Endothelial cell of umbilical vein (primary cell): ENCODE data around the gene GPR101. TPM values are rescaled to one million over a fixed set of nuclear protein-coding genes. Genes with fewer than 3 reads are reported as not detected.

Experiments
- BruUV-seq: library from RNA; stranded (reverse); fragments of 400-500 nt; replicated peaks from 2 replicates; lab custom pipeline; 2021; lab: Mats Ljungman, UMichigan
- CTCF ChIA-PET: fragments of 300-600, 350-600 bp; sonication (Branson Sonifier 250); formaldehyde crosslinking; loops from one replicate; lab custom pipeline; 2021; ENCODE audit warnings: antibody characterized with exemption, inconsistent platforms; lab: Charles Lee
- POLR2A ChIA-PET: fragments of 300-600, 350-600 bp; sonication (Branson Sonifier 250); formaldehyde crosslinking; loops from one replicate; lab custom pipeline; 2021; ENCODE audit warnings: antibody characterized with exemption, inconsistent platforms; lab: Charles Lee
- DNase-seq: peaks from one replicate; pipeline ENCODE4 v3.0.0-alpha.2; 2011; ENCODE audit warnings: low read depth, low spot score
- FAIRE-seq: peaks from 2 replicates; lab custom pipeline; 2011; peaks lifted over from hg19 to GRCh38; lab: Jason Lieb, UNC
- H2AFZ ChIP-seq: 2 replicates; pipeline ENCODE4 v1.6.0; 2012; ENCODE audit warnings: low read depth, low read length, control low read depth, inconsistent platforms
- H3K27ac ChIP-seq: 2 replicates; pipeline ENCODE4 v1.5.1; 2011; ENCODE audit warnings: low read depth, mild to moderate bottlenecking, control low read depth, low read length, moderate library complexity; ENCODE audit not compliant: insufficient read depth
- H3K27me3 ChIP-seq, 2 experiments: 2 replicates each; pipeline versions ENCODE4 v1.6.0 to v1.6.1; 2011; ENCODE audit warnings: low read length in 2 of 2, mixed read lengths in 1 of 2; ENCODE audit not compliant: control insufficient read depth in 2 of 2, insufficient read depth in 2 of 2
- H3K36me3 ChIP-seq, 2 experiments: 2 replicates in 1 of 2; 3 replicates in 1 of 2; pipeline ENCODE4 v1.5.1; 2011; ENCODE audit warnings: low read length in 2 of 2, mild to moderate bottlenecking in 1 of 2, moderate library complexity in 1 of 2; ENCODE audit not compliant: control insufficient read depth in 2 of 2, insufficient read depth in 2 of 2; ENCODE audit errors: extremely low read depth in 1 of 2
- H3K4me1 ChIP-seq: 3 replicates; pipeline ENCODE4 v1.5.1; 2011; ENCODE audit warnings: mild to moderate bottlenecking, low read length; ENCODE audit not compliant: control insufficient read depth, insufficient read depth; ENCODE audit errors: extremely low read depth
- H3K4me2 ChIP-seq: 2 replicates; pipeline ENCODE4 v1.6.1; 2011; ENCODE audit warnings: low read length, control low read depth, mixed read lengths; ENCODE audit not compliant: insufficient read depth
- H3K4me3 ChIP-seq, 3 experiments: fragments of 200-600 bp in 1 of 3; sonication (generic), shearing (Covaris generic) in 1 of 3; replicated peaks in 1 of 3; 2 replicates each; pipeline ENCODE4 v1.5.1; 2011 to 2016; ENCODE audit warnings: control low read depth in 3 of 3, low read length in 3 of 3, mild to moderate bottlenecking in 2 of 3, inconsistent platforms in 1 of 3, low read depth in 1 of 3, moderate library complexity in 1 of 3; ENCODE audit not compliant: insufficient read depth in 1 of 3
- H3K79me2 ChIP-seq: 2 replicates; pipeline ENCODE4 v1.6.0; 2012; ENCODE audit warnings: low read length, inconsistent platforms; ENCODE audit not compliant: control insufficient read depth, insufficient read depth
- H3K9ac ChIP-seq: replicated peaks from 2 replicates; pipeline ENCODE3; 2011; ENCODE audit warnings: low read length, control low read depth; ENCODE audit not compliant: insufficient read depth; ENCODE audit errors: extremely low read depth
- H3K9me1 ChIP-seq: replicated peaks from 3 replicates; pipeline ENCODE4 v1.6.0; 2011; ENCODE audit warnings: mild to moderate bottlenecking, low read length; ENCODE audit not compliant: control insufficient read depth, insufficient read depth; ENCODE audit errors: extremely low read depth
- H3K9me3 ChIP-seq: replicated peaks from 2 replicates; pipeline ENCODE4 v1.5.1; 2012; ENCODE audit warnings: low read length, inconsistent platforms; ENCODE audit not compliant: control insufficient read depth, insufficient read depth
- H4K20me1 ChIP-seq: replicated peaks from 2 replicates; pipeline ENCODE3; 2011; ENCODE audit warnings: mild to moderate bottlenecking, low read length; ENCODE audit not compliant: control insufficient read depth, insufficient read depth; ENCODE audit errors: extremely low read depth
- CTCF ChIP-seq, 2 donors: IDR thresholded peaks; 1 replicate in 1 of 2; 2 replicates in 1 of 2; pipeline ENCODE4 v1.5.1; 2011; ENCODE audit warnings: low read length in 2 of 2, mild to moderate bottlenecking in 2 of 2, moderate library complexity in 2 of 2, control low read depth in 1 of 2, inconsistent platforms in 1 of 2, low read depth in 1 of 2; ENCODE audit not compliant: insufficient read depth in 1 of 2; ENCODE audit errors: extremely low read depth in 1 of 2
- GATA2 ChIP-seq: IDR thresholded peaks from 2 replicates; pipeline ENCODE4 v1.7.0; 2011; ENCODE audit warnings: low read depth, mild to moderate bottlenecking, moderate library complexity, mixed read lengths, low read length; ENCODE audit not compliant: insufficient read length, insufficient read depth
- MAX ChIP-seq: IDR thresholded peaks from 2 replicates; pipeline ENCODE4 v1.6.1; 2011; ENCODE audit not compliant: insufficient read depth, insufficient read length
- dilution Hi-C: fragments of 300-500 bp; cut with MboI; formaldehyde crosslinking; loops from one replicate; pipeline ENCODE4 v1.15.0; 2019; ENCODE audit warnings: low sequenced_read_pairs; ENCODE audit not compliant: extremely low pct_ligation_motif_present
- intact Hi-C: fragments of 100-400 bp; cut with micrococcal nuclease; formaldehyde crosslinking; loops from one replicate; pipeline ENCODE4 v1.10.0; 2022
- polyA plus RNA-seq, 4 experiments: library from polyadenylated mRNA; depleted of rRNA in 3 of 4; stranded (reverse) in 3 of 4; unstranded in 1 of 4; fragments of >200 nt; gene quantifications; 2 replicates each; pipeline versions ENCODE4 v1.2.1 to v1.2.3, GENCODE V29; 2011 to 2012; ENCODE audit warnings: missing spikeins in 1 of 4
- total RNA-seq: library from RNA; stranded (reverse); gene quantifications from 2 replicates; pipeline ENCODE4 v1.2.3, GENCODE V29; 2021

GPR101 gene
- total and polyA plus RNA-seq, 2 donors (not counting 3 experiments of a cell fraction or from before 2014, with no cell fraction given), result not detected

GRCh38 chrX:136999024-136999423 lies 34.8 kb downstream of the GPR101 start:
- no TSS peak for BruUV-seq
- intact Hi-C loops, result no loop called here
- H3K79me2 ChIP-seq, result no peaks in the 10 kb centered on the region
- DNase-seq (no peak), FAIRE-seq (no peak)
- H4K20me1 ChIP-seq, result no peaks in the 10 kb centered on the region
- no peak overlapping the region for H3K9ac ChIP-seq
- H3K4me3 ChIP-seq, result no peak overlapping the region
- H3K9me1 ChIP-seq, result no peaks in the 10 kb centered on the region
- dilution Hi-C loops, result no loop called here
- H3K36me3 ChIP-seq, result no peaks in the 10 kb centered on the region
- no peaks in the 10 kb centered on the region for H3K9me3 ChIP-seq
- CTCF ChIA-PET, result no interaction called here
- H3K4me1 ChIP-seq, result no peaks in the 10 kb centered on the region
- TF ChIP-seq GATA2, result no peak
- TF ChIP-seq MAX, result no peak
- no peak for TF ChIP-seq CTCF (IDR thresholded peaks at IDR 0.05; ENCODE audit: extremely low read depth in 1 of 2, insufficient read depth in 1 of 2, low read depth in 1 of 2, low read length in 2 of 2)
- POLR2A ChIA-PET, result no interaction called here
- H3K27me3 ChIP-seq, result no peaks in the 10 kb centered on the region
- H3K27ac ChIP-seq, result no peak overlapping the region
- H2AFZ ChIP-seq, result no peak overlapping the region
- H3K4me2 ChIP-seq, result no peak overlapping the region

Other genes with a start within 250 kb of the GPR101 start
- gene RBMX, start 153.3 kb downstream of the GPR101 start, total RNA-seq, result 235 and 251 TPM in 2 replicates
- 99.1 and 117 TPM in 2 replicates for gene RBMX, start 153.3 kb downstream of the GPR101 start, polyA plus RNA-seq